ENCODE data around the gene ABCA1. TPM values are rescaled to one million over a fixed set of nuclear protein-coding genes. Genes with fewer than 3 reads are reported as not detected.
A peak's percentile ranks its signal among the peaks of the same experiment; 100 is the strongest.
"Not testable (repeated sequence)": the region's sequence is repeated elsewhere in the genome, so short reads cannot be mapped to it uniquely, and the experiment has no call there.

ABCA1 gene
- total RNA-seq, 1 donor from 2014 or later = 36.5 TPM

- no peak for DNase-seq (ENCODE audit: extremely low read depth, low read depth, low spot score)
These were observed 52.6 kb downstream of the ABCA1 start for GRCh38 chr9:104875320-104875719.

GRCh38 chr9:104873489-104873850 is 54.5 kb downstream of the ABCA1 start:
- DNase-seq (ENCODE audit: extremely low read depth, low read depth, low spot score) = no peak

- peak; percentile 78 for DNase-seq (ENCODE audit: extremely low read depth, low read depth, low spot score)
These were observed 55.1 kb downstream of the ABCA1 start for GRCh38 chr9:104872656-104873488.

GRCh38 chr9:104871961-104872527 is 55.9 kb downstream of the ABCA1 start:
- no peak for DNase-seq (ENCODE audit: extremely low read depth, low read depth, low spot score)

- DNase-seq (ENCODE audit: extremely low read depth, low read depth, low spot score) = no peak
These were observed 58.1 kb downstream of the ABCA1 start for GRCh38 chr9:104869811-104870210.

- no peak for DNase-seq (ENCODE audit: extremely low read depth, low read depth, low spot score)
These were observed 59.1 kb downstream of the ABCA1 start for GRCh38 chr9:104868687-104869404.

GRCh38 chr9:104868303-104868686 is 59.7 kb downstream of the ABCA1 start:
- no peak for DNase-seq (ENCODE audit: extremely low read depth, low read depth, low spot score)

GRCh38 chr9:104866191-104866590 is 61.8 kb downstream of the ABCA1 start:
- no peak for DNase-seq (ENCODE audit: extremely low read depth, low read depth, low spot score)

- DNase-seq (ENCODE audit: extremely low read depth, low read depth, low spot score) = no peak
These were observed 63.3 kb downstream of the ABCA1 start for GRCh38 chr9:104864675-104865104.

- no peak for DNase-seq (ENCODE audit: extremely low read depth, low read depth, low spot score)
These were observed 64.6 kb downstream of the ABCA1 start for GRCh38 chr9:104863180-104863883.

GRCh38 chr9:104861397-104861796 is 66.6 kb downstream of the ABCA1 start:
- DNase-seq (ENCODE audit: extremely low read depth, low read depth, low spot score) = no peak

GRCh38 chr9:104860263-104860662 is 67.7 kb downstream of the ABCA1 start:
- no peak for DNase-seq (ENCODE audit: extremely low read depth, low read depth, low spot score)

GRCh38 chr9:104858846-104859245 is 69.1 kb downstream of the ABCA1 start:
- DNase-seq (ENCODE audit: extremely low read depth, low read depth, low spot score) = no peak

- DNase-seq (ENCODE audit: extremely low read depth, low read depth, low spot score) = no peak
These were observed 69.7 kb downstream of the ABCA1 start for GRCh38 chr9:104858271-104858670.

GRCh38 chr9:104856413-104856941 is 71.5 kb downstream of the ABCA1 start:
- no peak for DNase-seq (ENCODE audit: extremely low read depth, low read depth, low spot score)

- DNase-seq (ENCODE audit: extremely low read depth, low read depth, low spot score) = no peak
These were observed 72.1 kb downstream of the ABCA1 start for GRCh38 chr9:104855807-104856206.

- DNase-seq (ENCODE audit: extremely low read depth, low read depth, low spot score) = not testable (repeated sequence)
These were observed 72.7 kb downstream of the ABCA1 start for GRCh38 chr9:104855258-104855657.

- no peak for DNase-seq (ENCODE audit: extremely low read depth, low read depth, low spot score)
These were observed 73.3 kb downstream of the ABCA1 start for GRCh38 chr9:104854613-104855012.

GRCh38 chr9:104853683-104854082 is 74.3 kb downstream of the ABCA1 start:
- DNase-seq (ENCODE audit: extremely low read depth, low read depth, low spot score) = no peak

GRCh38 chr9:104853159-104853558 is 74.8 kb downstream of the ABCA1 start:
- DNase-seq (ENCODE audit: extremely low read depth, low read depth, low spot score) = no peak

GRCh38 chr9:104851546-104851920 is 76.4 kb downstream of the ABCA1 start:
- DNase-seq (ENCODE audit: extremely low read depth, low read depth, low spot score) = no peak
